Neutrophil (primary cell): ENCODE results near the gene GLMP.

Experiments used
- H3K27ac ChIP-seq: fragments of 200-600 bp; sonication (generic); 2 replicates; pipeline ENCODE4 v1.5.1; 2016; ENCODE audit warnings: mild to moderate bottlenecking, moderate library complexity
- H3K27me3 ChIP-seq: fragments of 200-600 bp; sonication (generic); 2 replicates; pipeline ENCODE4 v1.6.0; 2016; ENCODE audit warnings: mild to moderate bottlenecking
- H3K36me3 ChIP-seq: fragments of 200-600 bp; sonication (generic); 2 replicates; pipeline ENCODE4 v1.5.1; 2017
- H3K4me1 ChIP-seq, 2 experiments: fragments of 200-600 bp in 1 of 2; sonication (generic) in 1 of 2; 1 replicate in 1 of 2; 2 replicates in 1 of 2; pipeline versions ENCODE4 v1.5.1 to v1.6.1; 2013 to 2016; ENCODE audit warnings: low read depth in 1 of 2, low read length in 1 of 2, mild to moderate bottlenecking in 1 of 2, moderate library complexity in 1 of 2; ENCODE audit not compliant: control insufficient read depth in 1 of 2, insufficient read depth in 1 of 2
- H3K4me3 ChIP-seq, 2 experiments: fragments of 200-600 bp in 1 of 2; sonication (generic) in 1 of 2; 1 replicate in 1 of 2; 2 replicates in 1 of 2; pipeline ENCODE4 v1.5.1; 2013 to 2016; ENCODE audit warnings: low read depth in 1 of 2, low read length in 1 of 2, mild to moderate bottlenecking in 1 of 2, moderate library complexity in 1 of 2
- H3K9me3 ChIP-seq: fragments of 200-600 bp; sonication (generic); 2 replicates; pipeline ENCODE4 v1.5.1; 2016
- TF ChIP-seq, protein P1 (sequence below): fragments of 200-600 bp; sonication (generic); IDR thresholded peaks from 2 replicates; pipeline ENCODE4 v1.5.1; 2016; ENCODE audit warnings: antibody characterized with exemption

Gene GLMP

DNA sequence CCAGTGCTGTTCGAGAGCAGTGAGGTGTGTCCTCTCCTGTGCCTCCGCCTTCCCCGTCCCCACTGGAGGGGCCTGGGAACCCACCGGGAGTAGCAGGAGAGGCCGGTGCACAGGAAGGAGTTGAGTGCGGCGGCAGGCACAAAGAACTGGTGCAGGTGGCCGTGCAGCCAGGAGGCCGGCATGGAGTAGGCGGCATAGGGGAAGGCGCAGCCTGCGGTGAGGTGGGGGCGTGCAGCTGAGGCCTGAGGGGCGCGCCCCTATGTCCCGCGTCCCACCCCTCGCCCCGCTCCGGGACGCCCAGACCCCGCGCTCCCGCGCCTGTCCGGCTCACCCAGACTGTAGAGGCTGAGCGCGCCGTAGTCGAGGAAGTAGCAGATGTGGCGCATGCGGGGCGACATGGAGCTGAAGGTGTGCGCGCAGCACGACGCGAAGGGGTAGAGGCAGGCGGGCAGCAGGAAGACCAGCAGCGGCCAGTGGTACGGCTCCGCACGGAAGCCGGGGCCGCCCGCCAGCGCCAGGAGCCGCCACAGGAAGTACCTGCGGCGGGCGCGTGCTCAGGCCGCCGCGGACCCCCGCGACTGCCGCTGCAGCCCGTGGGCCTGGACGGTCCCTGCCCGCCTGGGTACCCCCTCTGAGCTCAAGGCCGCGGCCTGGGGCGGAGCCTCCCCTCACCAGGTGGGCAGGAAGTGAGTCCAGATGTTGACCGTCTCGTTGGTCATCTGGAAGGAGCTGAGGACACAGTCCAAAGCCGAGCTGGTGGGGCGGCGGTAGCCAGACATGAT is 49.8 kb downstream of the GLMP start:
- Histone ChIP-seq H3K4me1 (peaks cover 10 to 11% of the 10 kb centered on the region in 2 experiments), H3K27me3 (peaks cover 34% of the 10 kb centered on the region), H3K4me3 (peak overlapping the region in 1 of 2 experiments; percentile 24), H3K27ac (no peak overlapping the region), H3K36me3 (peaks cover 48% of the 10 kb centered on the region), H3K9me3 (no peaks in the 10 kb centered on the region)
- TF ChIP-seq, protein P1, sequence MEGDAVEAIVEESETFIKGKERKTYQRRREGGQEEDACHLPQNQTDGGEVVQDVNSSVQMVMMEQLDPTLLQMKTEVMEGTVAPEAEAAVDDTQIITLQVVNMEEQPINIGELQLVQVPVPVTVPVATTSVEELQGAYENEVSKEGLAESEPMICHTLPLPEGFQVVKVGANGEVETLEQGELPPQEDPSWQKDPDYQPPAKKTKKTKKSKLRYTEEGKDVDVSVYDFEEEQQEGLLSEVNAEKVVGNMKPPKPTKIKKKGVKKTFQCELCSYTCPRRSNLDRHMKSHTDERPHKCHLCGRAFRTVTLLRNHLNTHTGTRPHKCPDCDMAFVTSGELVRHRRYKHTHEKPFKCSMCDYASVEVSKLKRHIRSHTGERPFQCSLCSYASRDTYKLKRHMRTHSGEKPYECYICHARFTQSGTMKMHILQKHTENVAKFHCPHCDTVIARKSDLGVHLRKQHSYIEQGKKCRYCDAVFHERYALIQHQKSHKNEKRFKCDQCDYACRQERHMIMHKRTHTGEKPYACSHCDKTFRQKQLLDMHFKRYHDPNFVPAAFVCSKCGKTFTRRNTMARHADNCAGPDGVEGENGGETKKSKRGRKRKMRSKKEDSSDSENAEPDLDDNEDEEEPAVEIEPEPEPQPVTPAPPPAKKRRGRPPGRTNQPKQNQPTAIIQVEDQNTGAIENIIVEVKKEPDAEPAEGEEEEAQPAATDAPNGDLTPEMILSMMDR: no peak

DNA sequence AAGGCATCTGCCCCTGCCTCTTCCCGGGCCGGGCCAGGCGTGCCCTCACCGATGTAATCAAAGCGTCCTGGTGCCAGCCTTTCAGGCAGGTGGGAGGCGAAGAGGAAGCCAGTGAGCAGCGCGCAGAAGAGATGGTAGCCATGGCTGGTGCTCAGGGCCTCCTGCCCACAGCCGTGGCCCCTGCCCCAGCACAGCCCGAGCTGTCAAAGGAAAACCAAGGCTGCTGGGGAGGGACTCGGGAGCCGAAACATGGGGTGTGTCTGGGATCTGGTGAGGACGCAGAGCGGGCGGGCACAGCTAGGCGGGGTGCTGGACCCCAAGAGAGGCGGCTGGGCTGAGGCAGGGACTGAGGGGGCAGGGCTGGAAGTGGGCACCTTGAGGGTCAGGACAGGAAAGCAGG is 50.8 kb downstream of the GLMP start:
- Histone ChIP-seq H3K4me3 (no peak overlapping the region), H3K9me3 (no peaks in the 10 kb centered on the region), H3K36me3 (peaks cover 48% of the 10 kb centered on the region), H3K27ac (no peak overlapping the region), H3K4me1 (peaks cover 10 to 11% of the 10 kb centered on the region in 2 experiments), H3K27me3 (peaks cover 34% of the 10 kb centered on the region)
- TF ChIP-seq, protein P1: no peak

DNA sequence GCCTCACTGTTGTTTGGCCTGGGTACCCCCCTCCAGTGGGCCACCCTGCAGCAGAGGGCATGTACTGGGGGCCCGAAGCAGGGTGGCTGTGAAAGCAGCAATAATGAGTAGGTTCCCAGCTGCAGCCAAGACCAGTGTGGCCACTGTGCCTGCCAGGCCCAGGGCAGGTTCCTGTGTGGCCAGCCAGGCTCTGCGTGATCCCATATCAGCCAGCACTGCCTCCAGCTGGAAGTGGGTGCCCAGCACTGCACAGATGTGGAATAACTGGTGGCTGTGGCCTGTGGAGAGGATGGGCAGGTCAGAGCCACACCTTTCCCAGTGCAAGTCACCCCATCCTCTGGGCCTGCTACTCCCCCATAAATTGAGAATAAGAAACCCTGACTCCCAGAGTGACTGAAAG is 51.4 kb downstream of the GLMP start:
- H3K36me3 ChIP-seq: peaks cover 48% of the 10 kb centered on the region
- no peaks in the 10 kb centered on the region for H3K9me3 ChIP-seq
- peaks cover 34% of the 10 kb centered on the region for H3K27me3 ChIP-seq
- TF ChIP-seq, protein P1: no peak
- no peak overlapping the region for H3K4me3 ChIP-seq
- H3K4me1 ChIP-seq: peaks cover 10 to 11% of the 10 kb centered on the region in 2 experiments
- no peak overlapping the region for H3K27ac ChIP-seq

DNA sequence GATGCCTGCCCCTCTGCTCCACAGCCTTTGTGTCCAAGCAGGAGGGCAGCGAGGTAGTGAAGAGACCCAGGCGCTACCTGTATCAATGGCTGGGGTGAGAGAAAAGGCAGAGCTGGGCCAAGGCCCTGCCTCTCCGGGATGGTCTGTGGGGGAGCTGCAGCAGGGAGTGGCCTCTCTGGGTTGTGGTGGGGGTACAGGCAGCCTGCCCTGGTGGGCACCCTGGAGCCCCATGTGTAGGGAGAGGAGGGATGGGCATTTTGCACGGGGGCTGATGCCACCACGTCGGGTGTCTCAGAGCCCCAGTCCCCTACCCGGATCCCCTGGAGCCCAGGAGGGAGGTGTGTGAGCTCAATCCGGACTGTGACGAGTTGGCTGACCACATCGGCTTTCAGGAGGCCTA is 52.7 kb downstream of the GLMP start:
- no peaks in the 10 kb centered on the region for H3K9me3 ChIP-seq
- H3K27me3 ChIP-seq: peaks cover 34% of the 10 kb centered on the region
- no peak overlapping the region for H3K4me3 ChIP-seq
- H3K27ac ChIP-seq: no peak overlapping the region
- TF ChIP-seq, protein P1: no peak
- peaks cover 10 to 11% of the 10 kb centered on the region in 2 experiments for H3K4me1 ChIP-seq
- H3K36me3 ChIP-seq: peaks cover 51% of the 10 kb centered on the region
